OCI-LY3 (cell line): ENCODE measurements around the gene MIF4GD.

Experiments
- H2AFZ ChIP-seq: fragments of 200-600, 300-600 bp; shearing (Covaris generic); 2 replicates; pipeline ENCODE4 v1.6.0; 2014; ENCODE audit warnings: antibody characterized with exemption, low read depth, low read length
- H3K27ac ChIP-seq: fragments of 200-600, 300-600 bp; sonication (generic); 2 replicates; pipeline ENCODE4 v1.5.1; 2014; ENCODE audit warnings: mild to moderate bottlenecking, low read length, moderate library complexity, mixed read lengths
- H3K27me3 ChIP-seq: fragments of 200-600, 300-600 bp; sonication (generic); 2 replicates; pipeline ENCODE4 v1.6.1; 2014; ENCODE audit warnings: low read depth, low read length, mixed read lengths
- H3K36me3 ChIP-seq: fragments of 200-600, 300-600 bp; sonication (generic); replicated peaks from 2 replicates; pipeline ENCODE3; 2014; ENCODE audit warnings: low read depth, low read length, mixed read lengths
- H3K4me1 ChIP-seq: fragments of 300-600, 200-600 bp; sonication (generic); 2 replicates; pipeline ENCODE4 v1.6.1; 2014; ENCODE audit warnings: low read length, mixed read lengths
- H3K4me2 ChIP-seq: fragments of 200-600, 300-600 bp; sonication (generic); 2 replicates; pipeline ENCODE4 v1.6.1; 2014; ENCODE audit warnings: low read length, mixed read lengths
- H3K4me3 ChIP-seq: fragments of 300-600, 200-600 bp; sonication (generic); 2 replicates; pipeline ENCODE4 v1.5.1; 2014; ENCODE audit warnings: antibody characterized with exemption, mild to moderate bottlenecking, low read length, moderate library complexity
- H3K79me2 ChIP-seq: fragments of 300-600, 200-600 bp; shearing (Covaris generic); 2 replicates; pipeline ENCODE4 v1.6.1; 2014; ENCODE audit warnings: mild to moderate bottlenecking, low read length, mixed read lengths
- H3K9ac ChIP-seq: fragments of 300-600, 200-600 bp; shearing (Covaris generic); 2 replicates; pipeline ENCODE4 v1.6.0; 2014; ENCODE audit warnings: mild to moderate bottlenecking, low read length, moderate library complexity
- H3K9me3 ChIP-seq: fragments of 200-600, 300-600 bp; shearing (Covaris generic); 2 replicates; pipeline ENCODE4 v1.6.1; 2014; ENCODE audit warnings: low read length, mixed read lengths; ENCODE audit not compliant: insufficient read depth
- H4K20me1 ChIP-seq: fragments of 200-600, 300-600 bp; sonication (generic); 2 replicates; pipeline ENCODE4 v1.6.1; 2016; ENCODE audit warnings: low read length, mixed read lengths; ENCODE audit not compliant: insufficient read depth
- EZH2phosphoT487 ChIP-seq: fragments of 200-600 bp; shearing (Covaris generic); IDR thresholded peaks from 2 replicates; pipeline ENCODE4 v1.6.1; 2018; ENCODE audit warnings: antibody characterized with exemption, mixed run types, low read depth
- TF ChIP-seq, protein P1 (sequence below): fragments of 200-600, 300-600 bp; sonication (generic); IDR thresholded peaks from 2 replicates; pipeline ENCODE4 v1.5.1; 2014; ENCODE audit warnings: antibody characterized with exemption, low read length, low read depth

The MIF4GD gene

DNA sequence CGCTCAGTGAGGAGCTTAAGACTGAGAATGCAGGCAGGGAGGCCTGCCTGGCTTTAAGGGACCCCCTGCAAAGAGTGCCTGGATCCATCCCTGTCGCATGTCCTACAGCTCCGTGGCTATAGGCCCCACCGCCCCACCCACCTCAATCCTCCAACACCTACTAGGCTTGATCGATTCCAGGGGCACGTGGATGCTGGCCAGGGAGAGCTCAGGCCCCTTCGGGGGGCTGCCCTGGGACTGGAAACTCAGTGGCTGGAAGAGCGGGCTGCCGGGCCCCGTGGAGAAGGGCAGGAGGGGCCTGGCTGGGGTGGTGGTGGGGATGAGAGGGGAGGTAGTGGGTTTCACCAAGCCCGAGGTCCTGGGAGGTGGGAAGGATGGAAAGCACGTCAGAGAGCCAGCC, 31.8 kb downstream of the MIF4GD start:
- Histone ChIP-seq H2AFZ (no peak overlapping the region), H4K20me1 (no peaks in the 10 kb centered on the region), H3K9me3 (no peaks in the 10 kb centered on the region), H3K4me2 (no peak overlapping the region), H3K27me3 (no peaks in the 10 kb centered on the region), H3K4me1 (peaks cover 33% of the 10 kb centered on the region), H3K4me3 (no peak overlapping the region), H3K36me3 (peaks cover 76% of the 10 kb centered on the region), H3K79me2 (no peaks in the 10 kb centered on the region), H3K9ac (no peak overlapping the region), H3K27ac (no peak overlapping the region)
- no peak for TF ChIP-seq EZH2phosphoT487
- TF ChIP-seq, protein P1, sequence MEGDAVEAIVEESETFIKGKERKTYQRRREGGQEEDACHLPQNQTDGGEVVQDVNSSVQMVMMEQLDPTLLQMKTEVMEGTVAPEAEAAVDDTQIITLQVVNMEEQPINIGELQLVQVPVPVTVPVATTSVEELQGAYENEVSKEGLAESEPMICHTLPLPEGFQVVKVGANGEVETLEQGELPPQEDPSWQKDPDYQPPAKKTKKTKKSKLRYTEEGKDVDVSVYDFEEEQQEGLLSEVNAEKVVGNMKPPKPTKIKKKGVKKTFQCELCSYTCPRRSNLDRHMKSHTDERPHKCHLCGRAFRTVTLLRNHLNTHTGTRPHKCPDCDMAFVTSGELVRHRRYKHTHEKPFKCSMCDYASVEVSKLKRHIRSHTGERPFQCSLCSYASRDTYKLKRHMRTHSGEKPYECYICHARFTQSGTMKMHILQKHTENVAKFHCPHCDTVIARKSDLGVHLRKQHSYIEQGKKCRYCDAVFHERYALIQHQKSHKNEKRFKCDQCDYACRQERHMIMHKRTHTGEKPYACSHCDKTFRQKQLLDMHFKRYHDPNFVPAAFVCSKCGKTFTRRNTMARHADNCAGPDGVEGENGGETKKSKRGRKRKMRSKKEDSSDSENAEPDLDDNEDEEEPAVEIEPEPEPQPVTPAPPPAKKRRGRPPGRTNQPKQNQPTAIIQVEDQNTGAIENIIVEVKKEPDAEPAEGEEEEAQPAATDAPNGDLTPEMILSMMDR, result no peak

DNA sequence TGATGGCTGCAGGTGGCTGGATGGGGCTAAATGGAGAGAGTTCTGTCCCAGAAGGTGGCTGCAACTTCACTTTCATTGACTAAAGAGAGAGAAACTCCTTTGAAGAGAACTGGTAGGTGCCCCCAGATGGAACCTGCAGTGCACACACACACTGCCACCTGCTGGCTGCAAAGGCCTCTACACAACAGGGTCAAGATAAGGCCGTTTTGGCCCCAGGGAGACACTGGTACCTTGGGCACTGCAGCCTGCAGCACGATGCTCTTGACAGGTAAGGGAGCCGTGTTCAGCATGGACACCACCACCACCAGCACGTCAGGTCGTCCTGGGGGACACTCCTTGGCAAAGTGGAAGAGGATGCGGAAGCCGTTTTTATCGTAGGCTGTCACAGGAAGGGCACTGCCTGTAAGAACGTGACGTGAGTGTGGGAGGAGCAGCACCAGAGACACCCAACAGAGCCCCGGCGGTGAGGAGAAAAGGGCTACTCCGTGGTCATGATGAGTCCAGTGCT, 32.3 kb downstream of the MIF4GD start:
- no peak overlapping the region for H3K4me3 ChIP-seq
- no peak for TF ChIP-seq EZH2phosphoT487
- TF ChIP-seq, protein P1, result peak; percentile 87
- H3K4me2 ChIP-seq, result 0 out of 2 replicates have a peak overlapping the region, but pooled peaks have one; percentile 3
- no peaks in the 10 kb centered on the region for H3K27me3 ChIP-seq
- H3K79me2 ChIP-seq, result no peaks in the 10 kb centered on the region
- no peaks in the 10 kb centered on the region for H3K9me3 ChIP-seq
- H3K27ac ChIP-seq, result no peak overlapping the region
- no peak overlapping the region for H2AFZ ChIP-seq
- H3K4me1 ChIP-seq, result peaks cover 28% of the 10 kb centered on the region
- H4K20me1 ChIP-seq, result no peaks in the 10 kb centered on the region
- H3K36me3 ChIP-seq, result peaks cover 77% of the 10 kb centered on the region
- H3K9ac ChIP-seq, result no peak overlapping the region

DNA sequence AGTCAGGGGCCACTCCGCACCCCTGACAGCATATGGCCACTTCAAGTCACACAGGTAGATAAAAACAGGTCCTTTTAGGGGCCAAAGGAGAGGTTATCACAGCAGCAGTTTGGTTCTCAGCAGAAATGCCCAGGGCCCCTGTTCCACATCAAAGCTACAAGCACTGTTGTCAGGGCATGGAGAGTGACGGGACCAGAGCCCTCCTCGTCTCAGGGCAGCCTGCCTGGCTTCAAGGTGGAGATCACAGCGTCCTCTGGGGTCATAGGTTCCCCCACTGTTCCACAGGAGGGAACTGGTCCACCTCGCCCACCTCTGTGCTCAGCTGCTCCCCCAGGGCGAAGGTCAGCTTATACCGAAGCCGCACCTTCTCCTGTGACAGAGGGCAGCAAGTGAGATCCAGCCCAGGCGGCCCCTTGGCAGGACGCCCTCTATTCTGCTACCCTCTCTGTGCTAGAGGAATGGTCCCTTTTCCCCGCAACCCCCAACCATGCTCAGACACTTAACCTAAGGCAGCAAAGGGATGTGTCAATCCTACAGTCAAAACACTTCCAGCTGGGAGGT, 32.9 kb downstream of the MIF4GD start:
- Histone ChIP-seq H3K27me3 (no peaks in the 10 kb centered on the region), H3K4me2 (no peak overlapping the region), H3K4me1 (peaks cover 22% of the 10 kb centered on the region), H3K9ac (no peak overlapping the region), H3K79me2 (no peaks in the 10 kb centered on the region), H3K36me3 (peaks cover 71% of the 10 kb centered on the region), H2AFZ (no peak overlapping the region), H3K9me3 (no peaks in the 10 kb centered on the region), H4K20me1 (no peaks in the 10 kb centered on the region), H3K27ac (no peak overlapping the region), H3K4me3 (no peak overlapping the region)
- TF ChIP-seq, protein P1, result no peak
- no peak for TF ChIP-seq EZH2phosphoT487

DNA sequence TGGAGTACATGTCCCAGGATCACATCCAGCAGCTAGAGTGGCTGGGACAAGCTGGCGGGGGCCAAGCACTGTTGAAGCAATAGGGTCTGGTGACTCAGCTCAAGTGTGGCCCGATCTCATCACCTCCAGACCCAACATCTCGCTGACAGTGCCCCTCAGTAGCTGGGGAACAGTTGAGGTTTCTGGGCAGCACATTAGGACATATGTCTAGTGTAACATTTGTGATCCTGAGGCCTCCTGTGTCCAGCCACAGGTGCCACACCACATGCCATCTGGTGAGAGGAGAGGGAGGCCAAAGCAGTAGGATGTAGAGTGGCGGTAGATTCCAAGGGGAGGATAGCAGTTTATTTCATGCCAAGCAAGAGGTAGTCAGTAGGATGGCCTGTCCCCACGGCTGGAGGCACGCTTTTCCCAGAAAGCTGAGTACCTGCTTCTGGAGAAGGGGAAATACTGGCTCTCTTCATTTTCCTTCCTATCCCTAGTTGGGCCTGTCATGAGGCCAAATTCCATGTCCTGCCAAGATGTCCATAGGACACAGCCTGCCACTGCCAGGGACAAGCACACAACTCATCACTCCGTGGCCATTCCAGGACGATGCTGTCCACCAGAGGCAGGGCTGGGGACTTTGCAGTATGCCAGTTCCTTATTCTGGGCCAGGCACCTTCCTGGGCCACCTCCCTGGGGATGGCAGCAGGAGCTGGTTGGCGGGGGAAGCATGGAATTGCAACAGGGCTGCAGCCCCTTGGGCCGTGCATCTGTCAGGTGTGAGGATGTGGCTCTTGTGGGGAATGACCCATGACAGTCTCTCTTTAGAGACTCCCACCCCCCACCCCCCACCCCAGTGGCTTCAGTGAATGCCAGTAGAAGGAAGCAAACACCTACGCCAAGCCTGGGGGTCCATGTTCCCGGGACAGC, 33.7 kb downstream of the MIF4GD start:
- H3K9me3 ChIP-seq, result no peaks in the 10 kb centered on the region
- H3K79me2 ChIP-seq, result no peaks in the 10 kb centered on the region
- peaks cover 72% of the 10 kb centered on the region for H3K36me3 ChIP-seq
- H3K4me1 ChIP-seq, result peaks cover 14% of the 10 kb centered on the region
- H3K27ac ChIP-seq, result no peak overlapping the region
- no peak overlapping the region for H2AFZ ChIP-seq
- H3K27me3 ChIP-seq, result no peaks in the 10 kb centered on the region
- no peak overlapping the region for H3K4me3 ChIP-seq
- no peak overlapping the region for H3K9ac ChIP-seq
- no peaks in the 10 kb centered on the region for H4K20me1 ChIP-seq
- no peak for TF ChIP-seq EZH2phosphoT487
- TF ChIP-seq, protein P1, result no peak
- H3K4me2 ChIP-seq, result no peak overlapping the region
